Hepatocyte (in vitro differentiated cells): ENCODE measurements around the gene DESI1.

Experiments used
- CTCF ChIP-seq: fragments of 200-600 bp; sonication (generic); IDR thresholded peaks from 2 replicates; pipeline ENCODE4 v1.5.1; 2016; ENCODE audit warnings: antibody characterized with exemption, mild to moderate bottlenecking; ENCODE audit not compliant: poor library complexity
- EZH2phosphoT487 ChIP-seq: fragments of 200-600 bp; sonication (generic); IDR thresholded peaks from one replicate; pipeline ENCODE4 v1.6.1; 2018; ENCODE audit warnings: antibody characterized with exemption, mild to moderate bottlenecking, low read depth, moderate library complexity; ENCODE audit not compliant: unreplicated experiment, severe bottlenecking

GRCh38 chr22:41650821-41651220, 30.0 kb upstream of the DESI1 start:
- TF ChIP-seq EZH2phosphoT487 (no peak), CTCF (no peak)
